CD14-positive monocyte (primary cell): Measurements from ENCODE around the gene UBE3D. TPM values are rescaled to one million over a fixed set of nuclear protein-coding genes. Genes with fewer than 3 reads are reported as not detected.

Experiments
- DNase-seq, 3 donors: peaks; one replicate each; pipeline ENCODE4 v3.0.0-alpha.2; 2011 to 2022
- H2AFZ ChIP-seq: 2 replicates; pipeline ENCODE4 v1.6.0; 2012; ENCODE audit warnings: mild to moderate bottlenecking, low read depth, low read length, inconsistent platforms; ENCODE audit not compliant: insufficient read depth, poor library complexity, severe bottlenecking
- H3K27ac ChIP-seq, 2 donors: 1 replicate in 1 of 2; 2 replicates in 1 of 2; pipeline ENCODE4 v1.5.1; 2012 to 2013; ENCODE audit warnings: low read length in 2 of 2, control low read depth in 1 of 2, inconsistent platforms in 1 of 2, low read depth in 1 of 2, mild to moderate bottlenecking in 1 of 2
- H3K27me3 ChIP-seq, 2 donors: one replicate each; pipeline versions ENCODE4 v1.6.0 to v1.6.1; 2011 to 2013; ENCODE audit warnings: low read length in 2 of 2; ENCODE audit not compliant: control insufficient read depth in 2 of 2, insufficient read depth in 2 of 2
- H3K36me3 ChIP-seq, 2 donors: replicated peaks in 1 of 2; 1 replicate in 1 of 2; 2 replicates in 1 of 2; pipeline versions ENCODE4 v1.5.1 to v1.6.1; 2012 to 2013; ENCODE audit warnings: low read length in 2 of 2, control low read depth in 1 of 2, inconsistent platforms in 1 of 2, mild to moderate bottlenecking in 1 of 2; ENCODE audit not compliant: insufficient read depth in 2 of 2, control insufficient read depth in 1 of 2
- H3K4me1 ChIP-seq, 2 donors: 1 replicate in 1 of 2; 2 replicates in 1 of 2; pipeline versions ENCODE4 v1.5.1 to v1.6.1; 2012 to 2013; ENCODE audit warnings: low read length in 2 of 2, control low read depth in 1 of 2, inconsistent platforms in 1 of 2, mild to moderate bottlenecking in 1 of 2, moderate library complexity in 1 of 2; ENCODE audit not compliant: insufficient read depth in 2 of 2, control insufficient read depth in 1 of 2
- H3K4me2 ChIP-seq: replicated peaks from 2 replicates; pipeline ENCODE3; 2012; ENCODE audit warnings: low read length, moderate library complexity, mild to moderate bottlenecking; ENCODE audit not compliant: poor library complexity, severe bottlenecking; ENCODE audit errors: extremely low read depth
- H3K4me3 ChIP-seq, 3 experiments: fragments of 200-600 bp in 1 of 3; sonication (generic) in 1 of 3; replicated peaks in 1 of 3; 1 replicate in 2 of 3; 2 replicates in 1 of 3; pipeline ENCODE4 v1.5.1; 2011 to 2013; ENCODE audit warnings: low read length in 3 of 3, mild to moderate bottlenecking in 3 of 3, control low read depth in 2 of 3, low read depth in 2 of 3, inconsistent platforms in 1 of 3, moderate library complexity in 1 of 3
- H3K79me2 ChIP-seq: 2 replicates; pipeline ENCODE4 v1.6.0; 2012; ENCODE audit warnings: mild to moderate bottlenecking, control low read depth, inconsistent platforms, low read length, moderate library complexity; ENCODE audit not compliant: insufficient read depth
- H3K9ac ChIP-seq: 2 replicates; pipeline ENCODE4 v1.6.0; 2017; ENCODE audit warnings: low read length, mild to moderate bottlenecking; ENCODE audit not compliant: insufficient read depth, poor library complexity, severe bottlenecking
- H3K9me3 ChIP-seq, 2 donors: replicated peaks in 1 of 2; 1 replicate in 1 of 2; 2 replicates in 1 of 2; pipeline versions ENCODE4 v1.5.1 to v1.6.1; 2012 to 2013; ENCODE audit warnings: low read length in 2 of 2, control low read depth in 1 of 2; ENCODE audit not compliant: control insufficient read depth in 1 of 2, insufficient read depth in 1 of 2
- H4K20me1 ChIP-seq: 2 replicates; pipeline ENCODE4 v1.6.0; 2012; ENCODE audit warnings: mild to moderate bottlenecking, low read length, control low read depth, moderate library complexity; ENCODE audit not compliant: insufficient read depth
- H3K27ac Mint-ChIP-seq, 7 donors: one replicate each; pipeline ENCODE4 v1.8.0; 2020; ENCODE audit warnings: mild to moderate bottlenecking in 7 of 7, mixed read lengths in 7 of 7, moderate library complexity in 6 of 7, inconsistent platforms in 2 of 7
- H3K27me3 Mint-ChIP-seq, 3 donors: one replicate each; pipeline ENCODE4 v1.8.0; 2021 to 2022; ENCODE audit warnings: low read depth in 3 of 3, mild to moderate bottlenecking in 3 of 3, mixed read lengths in 3 of 3, moderate library complexity in 3 of 3, inconsistent platforms in 1 of 3
- H3K36me3 Mint-ChIP-seq, 2 donors: one replicate each; pipeline ENCODE4 v1.8.0; 2020; ENCODE audit warnings: mixed read lengths in 2 of 2, inconsistent platforms in 1 of 2, mild to moderate bottlenecking in 1 of 2
- H3K4me1 Mint-ChIP-seq: one replicate; pipeline ENCODE4 v1.8.0; 2020; ENCODE audit warnings: mild to moderate bottlenecking, mixed read lengths
- H3K4me3 Mint-ChIP-seq, 2 donors: one replicate each; pipeline ENCODE4 v1.8.0; 2020; ENCODE audit warnings: mild to moderate bottlenecking in 2 of 2, mixed read lengths in 2 of 2, moderate library complexity in 1 of 2
- H3K9me3 Mint-ChIP-seq, 7 donors: one replicate each; pipeline ENCODE4 v1.8.0; 2020 to 2022; ENCODE audit warnings: mixed read lengths in 7 of 7, mild to moderate bottlenecking in 6 of 7, moderate library complexity in 6 of 7, inconsistent platforms in 2 of 7
- whole genome bisulfite sequencing: methylation state at CpG from one replicate; pipeline ENCODE4 v1.1.5; 2013; ENCODE audit warnings: missing lambda C conversion rate; ENCODE audit not compliant: insufficient coverage; 5-methylcytosine and 5-hydroxymethylcytosine counted together
- intact Hi-C, 2 donors: fragments of 100-400 bp; cut with micrococcal nuclease; formaldehyde crosslinking; loops; one replicate each; pipeline versions ENCODE4 v1.15.0 to v1.15.1; 2023
- polyA plus RNA-seq, 3 donors: library from polyadenylated mRNA; depleted of rRNA in 1 of 3; unstranded in 2 of 3; stranded (reverse) in 1 of 3; fragments of 300-500 nt in 2 of 3; fragments of >200 nt in 1 of 3; fragmentation: Illumina TruSeq in 2 of 3; gene quantifications; 1 replicate in 2 of 3; 2 replicates in 1 of 3; pipeline ENCODE4 v1.2.3, GENCODE V29; 2012 to 2021
- TF ChIP-seq, protein P1 (sequence below): fragments of 200-600 bp; IDR thresholded peaks from one replicate; pipeline ENCODE4 v1.8.0; 2022; ENCODE audit warnings: antibody characterized with exemption, mild to moderate bottlenecking

The UBE3D gene
- polyA plus RNA-seq, 3 donors = 0.61 to 1.7 (median 1.1) TPM

GRCh38 chr6:82963191-82963925, 102.3 kb downstream of the UBE3D start:
- no peak overlapping the region for H3K27ac ChIP-seq
- Mint-ChIP-seq H3K27me3 (no peaks in the 10 kb centered on the region), H3K9me3 (peaks cover 0 to 9% (median 0%) of the 10 kb centered on the region in 7 donors), H3K27ac (no peak overlapping the region), H3K4me1 (no peaks in the 10 kb centered on the region), H3K36me3 (no peaks in the 10 kb centered on the region), H3K4me3 (no peak overlapping the region)
- H3K9ac ChIP-seq = no peak overlapping the region
- no peaks in the 10 kb centered on the region for H3K36me3 ChIP-seq
- TF ChIP-seq, protein P1, sequence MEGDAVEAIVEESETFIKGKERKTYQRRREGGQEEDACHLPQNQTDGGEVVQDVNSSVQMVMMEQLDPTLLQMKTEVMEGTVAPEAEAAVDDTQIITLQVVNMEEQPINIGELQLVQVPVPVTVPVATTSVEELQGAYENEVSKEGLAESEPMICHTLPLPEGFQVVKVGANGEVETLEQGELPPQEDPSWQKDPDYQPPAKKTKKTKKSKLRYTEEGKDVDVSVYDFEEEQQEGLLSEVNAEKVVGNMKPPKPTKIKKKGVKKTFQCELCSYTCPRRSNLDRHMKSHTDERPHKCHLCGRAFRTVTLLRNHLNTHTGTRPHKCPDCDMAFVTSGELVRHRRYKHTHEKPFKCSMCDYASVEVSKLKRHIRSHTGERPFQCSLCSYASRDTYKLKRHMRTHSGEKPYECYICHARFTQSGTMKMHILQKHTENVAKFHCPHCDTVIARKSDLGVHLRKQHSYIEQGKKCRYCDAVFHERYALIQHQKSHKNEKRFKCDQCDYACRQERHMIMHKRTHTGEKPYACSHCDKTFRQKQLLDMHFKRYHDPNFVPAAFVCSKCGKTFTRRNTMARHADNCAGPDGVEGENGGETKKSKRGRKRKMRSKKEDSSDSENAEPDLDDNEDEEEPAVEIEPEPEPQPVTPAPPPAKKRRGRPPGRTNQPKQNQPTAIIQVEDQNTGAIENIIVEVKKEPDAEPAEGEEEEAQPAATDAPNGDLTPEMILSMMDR = no peak
- no peak overlapping the region for H3K4me3 ChIP-seq
- no peaks in the 10 kb centered on the region for H3K9me3 ChIP-seq
- no peak overlapping the region for H3K4me2 ChIP-seq
- WGBS = no CpG with 5 or more reads among the region's 2 CpGs
- H3K4me1 ChIP-seq = no peaks in the 10 kb centered on the region
- no peaks in the 10 kb centered on the region for H4K20me1 ChIP-seq
- intact Hi-C loops = no loop called here
- H3K27me3 ChIP-seq = no peaks in the 10 kb centered on the region
- no peaks in the 10 kb centered on the region for H3K79me2 ChIP-seq
- no peak for DNase-seq
- no peak overlapping the region for H2AFZ ChIP-seq

GRCh38 chr6:82959385-82959941, 106.2 kb downstream of the UBE3D start:
- Mint-ChIP-seq H3K4me3 (no peak overlapping the region), H3K27ac (no peak overlapping the region), H3K27me3 (no peaks in the 10 kb centered on the region), H3K4me1 (no peaks in the 10 kb centered on the region), H3K9me3 (no peaks in the 10 kb centered on the region), H3K36me3 (no peaks in the 10 kb centered on the region)
- Histone ChIP-seq H3K9ac (no peak overlapping the region), H3K4me1 (no peaks in the 10 kb centered on the region), H3K4me2 (no peak overlapping the region), H3K27me3 (no peaks in the 10 kb centered on the region), H3K9me3 (no peaks in the 10 kb centered on the region), H3K36me3 (no peaks in the 10 kb centered on the region), H3K27ac (no peak overlapping the region), H3K79me2 (no peaks in the 10 kb centered on the region), H3K4me3 (no peak overlapping the region), H2AFZ (no peak overlapping the region), H4K20me1 (no peaks in the 10 kb centered on the region)
- DNase-seq = no peak
- intact Hi-C loops = no loop called here
- 92% methylated on average over 3 of the region's 4 CpGs for WGBS
- TF ChIP-seq, protein P1 = no peak
